Neural cell (in vitro differentiated cells): Measurements from ENCODE around the gene CIT. TPM values are rescaled to one million over a fixed set of nuclear protein-coding genes. Genes with fewer than 3 reads are reported as not detected.

Experiments
- H2AFZ ChIP-seq: fragments of 200-600, 300-800 bp; sonication (generic), shearing (Covaris generic); 2 replicates; pipeline ENCODE4 v1.6.0; 2014; ENCODE audit warnings: low read depth, mild to moderate bottlenecking, antibody characterized with exemption, low read length, moderate library complexity
- H3F3A ChIP-seq: fragments of 200-600 bp; shearing (Covaris generic); 2 replicates; pipeline ENCODE4 v1.6.1; 2016; ENCODE audit warnings: mild to moderate bottlenecking, moderate library complexity, mixed read lengths, antibody characterized with exemption, low read length; ENCODE audit not compliant: insufficient read depth, poor library complexity, severe bottlenecking
- H3K27ac ChIP-seq: fragments of 200-600, 300-800 bp; sonication (generic), shearing (Covaris generic); 2 replicates; pipeline ENCODE4 v1.5.1; 2014; ENCODE audit warnings: mild to moderate bottlenecking, low read length, moderate library complexity
- H3K27me3 ChIP-seq: fragments of 300-800, 200-600 bp; sonication (generic), shearing (Covaris generic); 2 replicates; pipeline ENCODE4 v1.6.0; 2014; ENCODE audit warnings: mild to moderate bottlenecking, low read depth, low read length, moderate library complexity; ENCODE audit not compliant: insufficient read depth
- H3K36me3 ChIP-seq: fragments of 300-800, 200-600 bp; sonication (generic), shearing (Covaris generic); 2 replicates; pipeline ENCODE4 v1.5.1; 2014; ENCODE audit warnings: mild to moderate bottlenecking, antibody characterized with exemption, low read length, moderate library complexity; ENCODE audit not compliant: insufficient read depth
- H3K4me2 ChIP-seq: fragments of 300-800, 200-600 bp; sonication (generic), shearing (Covaris generic); 2 replicates; pipeline ENCODE4 v1.6.0; 2014; ENCODE audit warnings: mild to moderate bottlenecking, low read length
- H3K4me3 ChIP-seq: fragments of 300-800, 200-600 bp; sonication (generic), shearing (Covaris generic); 2 replicates; pipeline ENCODE4 v1.5.1; 2014; ENCODE audit warnings: mild to moderate bottlenecking, low read length, moderate library complexity
- H3K79me2 ChIP-seq: fragments of 200-600 bp; shearing (Covaris generic); replicated peaks from 2 replicates; pipeline ENCODE4 v1.6.0; 2014; ENCODE audit warnings: mild to moderate bottlenecking, low read length, moderate library complexity; ENCODE audit not compliant: insufficient read depth
- H3K9ac ChIP-seq: fragments of 300-800, 200-600 bp; sonication (generic), shearing (Covaris generic); 2 replicates; pipeline ENCODE4 v1.6.1; 2016; ENCODE audit warnings: mild to moderate bottlenecking, low read length, mixed read lengths
- H3K9me2 ChIP-seq: fragments of 200-600 bp; shearing (Covaris generic); 2 replicates; pipeline ENCODE4 v1.6.1; 2016; ENCODE audit warnings: mild to moderate bottlenecking, low read length, mixed read lengths; ENCODE audit not compliant: insufficient read depth
- H3K9me3 ChIP-seq: fragments of 200-600, 300-800 bp; sonication (generic), shearing (Covaris generic); 2 replicates; pipeline ENCODE4 v1.6.1; 2016; ENCODE audit warnings: mild to moderate bottlenecking, mixed run types, low read length, moderate library complexity, mixed read lengths
- H4K20me1 ChIP-seq: fragments of 200-600 bp; shearing (Covaris generic); 2 replicates; pipeline ENCODE4 v1.6.1; 2016; ENCODE audit warnings: mild to moderate bottlenecking, mixed run types; ENCODE audit not compliant: insufficient read depth
- EP300 ChIP-seq: fragments of 450-650 bp; conservative IDR thresholded peaks from 2 replicates; pipeline ENCODE4 v1.6.1; 2014; ENCODE audit warnings: antibody characterized with exemption, mild to moderate bottlenecking, moderate library complexity; ENCODE audit not compliant: poor library complexity, severe bottlenecking
- EZH2 ChIP-seq: fragments of 200-600, 300-800 bp; shearing (Covaris generic), sonication (generic); IDR thresholded peaks from 2 replicates; pipeline ENCODE4 v1.6.1; 2014; ENCODE audit warnings: antibody characterized with exemption, low read length, borderline replicate concordance, mild to moderate bottlenecking; ENCODE audit not compliant: insufficient read depth, poor library complexity, severe bottlenecking
- MXI1 ChIP-seq: fragments of 450-650 bp; conservative IDR thresholded peaks from 2 replicates; pipeline ENCODE4 v1.6.1; 2014; ENCODE audit warnings: antibody characterized with exemption, mild to moderate bottlenecking; ENCODE audit not compliant: poor library complexity, severe bottlenecking
- POLR2AphosphoS5 ChIP-seq: IDR thresholded peaks from 2 replicates; pipeline ENCODE4 v1.6.1; 2012
- RAD21 ChIP-seq: fragments of 450-650 bp; conservative IDR thresholded peaks from 2 replicates; pipeline ENCODE4 v1.6.1; 2014; ENCODE audit warnings: antibody characterized with exemption, mild to moderate bottlenecking, moderate library complexity
- SMC3 ChIP-seq: fragments of 450-650 bp; conservative IDR thresholded peaks from 2 replicates; pipeline ENCODE4 v1.6.1; 2014; ENCODE audit warnings: antibody characterized with exemption, mild to moderate bottlenecking, moderate library complexity; ENCODE audit not compliant: poor library complexity
- TAF1 ChIP-seq: IDR thresholded peaks from 2 replicates; pipeline ENCODE4 v1.6.1; 2012; ENCODE audit warnings: low read depth
- polyA plus RNA-seq: library from polyadenylated mRNA; depleted of rRNA; stranded (reverse); fragments of >200 nt; gene quantifications from 2 replicates; pipeline ENCODE4 v1.2.3, GENCODE V29; 2014
- TF ChIP-seq, protein P1 (sequence below): IDR thresholded peaks from 2 replicates; pipeline ENCODE4 v1.6.1; 2012; ENCODE audit warnings: borderline replicate concordance
- TF ChIP-seq, protein P2 (sequence below): fragments of 450-650 bp; IDR thresholded peaks from 2 replicates; pipeline ENCODE4 v1.5.1; 2014; ENCODE audit warnings: antibody characterized with exemption, mild to moderate bottlenecking, moderate library complexity; ENCODE audit not compliant: poor library complexity, severe bottlenecking

Gene CIT
- polyA plus RNA-seq, 1 donor from 2014 or later, result 3.3 TPM

DNA sequence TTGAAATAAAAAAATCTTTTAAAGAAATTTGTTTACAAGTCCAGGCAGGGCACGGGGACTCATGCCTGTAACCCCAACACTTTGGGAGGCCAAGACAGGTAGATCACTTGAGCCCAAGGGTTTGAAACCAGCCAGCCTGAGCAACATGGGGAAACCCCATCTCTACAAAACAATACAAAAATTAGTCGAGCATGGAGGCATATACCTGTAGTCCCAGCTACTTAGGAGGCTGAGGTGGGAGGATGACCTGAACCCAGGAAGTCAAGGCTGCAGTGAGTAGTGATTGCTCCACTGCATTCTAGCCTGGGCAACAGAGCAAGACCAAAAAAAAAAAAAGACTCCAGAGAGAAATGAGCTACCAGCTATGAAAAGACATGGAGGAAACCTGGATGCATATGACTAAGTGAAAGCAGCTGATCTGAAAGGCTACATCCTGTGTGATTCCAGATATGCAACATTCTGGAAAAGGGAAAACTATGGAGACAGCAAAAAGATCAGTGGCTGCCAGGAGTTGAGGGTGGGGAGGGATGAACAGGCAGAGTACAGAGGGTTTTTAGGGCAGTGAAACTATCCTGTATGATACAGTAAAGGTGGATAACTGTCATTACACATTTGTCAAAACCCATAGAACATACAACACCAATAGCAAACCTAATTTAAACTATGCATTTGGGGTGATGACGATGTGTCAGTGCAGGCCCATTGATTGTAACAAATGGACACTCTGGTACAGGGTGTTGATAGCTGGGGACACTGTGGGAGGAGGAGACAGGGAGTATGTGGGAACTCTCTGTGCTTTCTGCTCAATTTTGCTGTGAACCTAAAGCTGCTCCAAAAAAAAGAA lies 149.3 kb downstream of the CIT start:
- H3K36me3 ChIP-seq, result no peaks in the 10 kb centered on the region
- H3K27ac ChIP-seq, result no peak overlapping the region
- H3K9me3 ChIP-seq, result no peaks in the 10 kb centered on the region
- H3K79me2 ChIP-seq, result no peaks in the 10 kb centered on the region
- no peaks in the 10 kb centered on the region for H3K27me3 ChIP-seq
- no peak overlapping the region for H2AFZ ChIP-seq
- H3K4me2 ChIP-seq, result no peak overlapping the region
- H3K9me2 ChIP-seq, result no peaks in the 10 kb centered on the region
- no peak overlapping the region for H3K9ac ChIP-seq
- H3K4me3 ChIP-seq, result no peak overlapping the region
- no peaks in the 10 kb centered on the region for H4K20me1 ChIP-seq
- no peaks in the 10 kb centered on the region for H3F3A ChIP-seq
- TF ChIP-seq TAF1 (no peak), SMC3 (no peak), POLR2AphosphoS5 (no peak), EP300 (no peak), EZH2 (no peak), MXI1 (no peak), RAD21 (no peak)
- TF ChIP-seq, protein P1, sequence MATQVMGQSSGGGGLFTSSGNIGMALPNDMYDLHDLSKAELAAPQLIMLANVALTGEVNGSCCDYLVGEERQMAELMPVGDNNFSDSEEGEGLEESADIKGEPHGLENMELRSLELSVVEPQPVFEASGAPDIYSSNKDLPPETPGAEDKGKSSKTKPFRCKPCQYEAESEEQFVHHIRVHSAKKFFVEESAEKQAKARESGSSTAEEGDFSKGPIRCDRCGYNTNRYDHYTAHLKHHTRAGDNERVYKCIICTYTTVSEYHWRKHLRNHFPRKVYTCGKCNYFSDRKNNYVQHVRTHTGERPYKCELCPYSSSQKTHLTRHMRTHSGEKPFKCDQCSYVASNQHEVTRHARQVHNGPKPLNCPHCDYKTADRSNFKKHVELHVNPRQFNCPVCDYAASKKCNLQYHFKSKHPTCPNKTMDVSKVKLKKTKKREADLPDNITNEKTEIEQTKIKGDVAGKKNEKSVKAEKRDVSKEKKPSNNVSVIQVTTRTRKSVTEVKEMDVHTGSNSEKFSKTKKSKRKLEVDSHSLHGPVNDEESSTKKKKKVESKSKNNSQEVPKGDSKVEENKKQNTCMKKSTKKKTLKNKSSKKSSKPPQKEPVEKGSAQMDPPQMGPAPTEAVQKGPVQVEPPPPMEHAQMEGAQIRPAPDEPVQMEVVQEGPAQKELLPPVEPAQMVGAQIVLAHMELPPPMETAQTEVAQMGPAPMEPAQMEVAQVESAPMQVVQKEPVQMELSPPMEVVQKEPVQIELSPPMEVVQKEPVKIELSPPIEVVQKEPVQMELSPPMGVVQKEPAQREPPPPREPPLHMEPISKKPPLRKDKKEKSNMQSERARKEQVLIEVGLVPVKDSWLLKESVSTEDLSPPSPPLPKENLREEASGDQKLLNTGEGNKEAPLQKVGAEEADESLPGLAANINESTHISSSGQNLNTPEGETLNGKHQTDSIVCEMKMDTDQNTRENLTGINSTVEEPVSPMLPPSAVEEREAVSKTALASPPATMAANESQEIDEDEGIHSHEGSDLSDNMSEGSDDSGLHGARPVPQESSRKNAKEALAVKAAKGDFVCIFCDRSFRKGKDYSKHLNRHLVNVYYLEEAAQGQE, result no peak
- TF ChIP-seq, protein P2, sequence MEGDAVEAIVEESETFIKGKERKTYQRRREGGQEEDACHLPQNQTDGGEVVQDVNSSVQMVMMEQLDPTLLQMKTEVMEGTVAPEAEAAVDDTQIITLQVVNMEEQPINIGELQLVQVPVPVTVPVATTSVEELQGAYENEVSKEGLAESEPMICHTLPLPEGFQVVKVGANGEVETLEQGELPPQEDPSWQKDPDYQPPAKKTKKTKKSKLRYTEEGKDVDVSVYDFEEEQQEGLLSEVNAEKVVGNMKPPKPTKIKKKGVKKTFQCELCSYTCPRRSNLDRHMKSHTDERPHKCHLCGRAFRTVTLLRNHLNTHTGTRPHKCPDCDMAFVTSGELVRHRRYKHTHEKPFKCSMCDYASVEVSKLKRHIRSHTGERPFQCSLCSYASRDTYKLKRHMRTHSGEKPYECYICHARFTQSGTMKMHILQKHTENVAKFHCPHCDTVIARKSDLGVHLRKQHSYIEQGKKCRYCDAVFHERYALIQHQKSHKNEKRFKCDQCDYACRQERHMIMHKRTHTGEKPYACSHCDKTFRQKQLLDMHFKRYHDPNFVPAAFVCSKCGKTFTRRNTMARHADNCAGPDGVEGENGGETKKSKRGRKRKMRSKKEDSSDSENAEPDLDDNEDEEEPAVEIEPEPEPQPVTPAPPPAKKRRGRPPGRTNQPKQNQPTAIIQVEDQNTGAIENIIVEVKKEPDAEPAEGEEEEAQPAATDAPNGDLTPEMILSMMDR, result no peak

DNA sequence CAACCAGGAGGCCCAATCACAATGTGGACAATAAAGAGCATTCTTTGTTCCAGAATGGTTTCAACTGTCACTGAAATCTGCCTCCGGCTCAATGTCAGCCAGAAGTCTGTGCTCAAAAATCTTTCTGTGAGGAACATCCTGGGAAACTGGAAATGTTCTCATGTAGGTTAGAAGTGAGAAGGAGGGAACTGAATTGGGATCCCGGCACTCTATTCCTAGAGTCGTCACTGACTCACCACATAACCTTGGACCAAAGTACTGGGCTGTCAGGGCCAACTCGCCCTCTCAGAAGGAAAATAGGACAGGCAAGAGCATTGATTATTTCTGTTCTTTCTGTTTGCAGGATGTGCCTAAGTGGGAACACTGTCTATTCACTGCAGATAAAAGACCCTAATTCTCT lies 151.6 kb downstream of the CIT start:
- H3F3A ChIP-seq, result no peaks in the 10 kb centered on the region
- H3K9me2 ChIP-seq, result no peaks in the 10 kb centered on the region
- no peak for TF ChIP-seq SMC3
- TF ChIP-seq, protein P2, result no peak
- TF ChIP-seq POLR2AphosphoS5, result no peak
- TF ChIP-seq TAF1, result no peak
- TF ChIP-seq EP300, result no peak
- TF ChIP-seq RAD21, result no peak
- TF ChIP-seq, protein P1, result no peak
- TF ChIP-seq MXI1, result no peak
- no peak for TF ChIP-seq EZH2

More for the DNA sequence above, 151.6 kb downstream of the CIT start:
- Histone ChIP-seq H3K27ac (no peak overlapping the region), H3K27me3 (no peaks in the 10 kb centered on the region), H3K79me2 (no peaks in the 10 kb centered on the region), H3K36me3 (no peaks in the 10 kb centered on the region), H3K4me2 (no peak overlapping the region), H3K9me3 (no peaks in the 10 kb centered on the region), H3K9ac (no peak overlapping the region), H4K20me1 (no peaks in the 10 kb centered on the region), H2AFZ (no peak overlapping the region), H3K4me3 (no peak overlapping the region)
